SIG-M5 (cell line): Measurements from ENCODE around the gene DLG2.
"Not testable (repeated sequence)": the region's sequence is repeated elsewhere in the genome, so short reads cannot be mapped to it uniquely, and the experiment has no call there.

ENCODE experiments used
- DNase-seq: peaks from one replicate; lab custom pipeline; 2025; lab: John Stamatoyannopoulos, UW

DLG2 gene

DNA sequence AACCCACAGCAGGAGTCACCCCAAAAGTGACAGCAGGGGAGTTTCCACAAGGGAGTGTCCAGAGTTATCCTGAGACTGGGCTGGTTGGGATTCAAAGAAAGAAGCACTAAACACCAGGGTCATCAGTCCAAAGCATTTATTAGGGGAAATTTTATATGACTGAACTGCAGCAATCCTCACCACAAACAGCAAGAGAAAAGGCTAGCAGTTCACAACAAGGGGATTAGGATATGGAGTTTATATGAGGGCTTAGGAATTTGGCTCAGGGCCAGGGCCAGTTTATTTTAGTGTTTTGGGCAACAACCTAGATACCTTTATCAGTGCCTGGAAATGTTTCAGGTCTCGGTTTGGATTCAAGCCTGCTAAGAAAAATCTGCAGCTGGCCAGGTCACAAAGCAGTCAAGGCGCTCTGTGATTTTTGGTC is 16.1 kb upstream of the DLG2 start:
- no peak for DNase-seq

GRCh38 chr11:85634747-85635146 is 7.6 kb upstream of the DLG2 start:
- DNase-seq, result no peak

- no peak for DNase-seq
These were observed 1.7 kb upstream of the DLG2 start for GRCh38 chr11:85628771-85629341.

GRCh38 chr11:85627998-85628770 is 1.0 kb upstream of the DLG2 start, which contains the start of gene TMEM126B:
TMEM126B (plus strand) TSS chr11:85628593; CDS start chr11:85628608, 15 bp downstream.
- DNase-seq, result peak; percentile 74

DNA sequence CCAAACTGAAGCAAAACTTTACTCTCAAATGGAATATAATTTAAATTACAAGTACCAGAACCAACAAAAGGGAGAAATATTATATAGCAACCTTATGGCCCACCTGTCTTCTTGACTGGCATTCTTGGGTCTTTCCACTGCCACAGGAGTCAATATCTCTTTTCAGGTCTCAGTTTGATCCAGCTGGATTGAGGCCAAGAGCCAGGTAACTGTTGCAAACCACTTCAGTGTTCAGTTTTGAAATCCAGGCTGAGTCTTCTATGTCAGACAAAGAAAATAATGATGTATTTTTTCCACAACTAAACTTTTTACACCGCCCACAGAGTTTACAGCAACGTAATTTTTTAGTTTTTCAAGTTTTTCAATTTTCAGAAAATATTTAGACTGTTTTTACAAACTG is 648 bp downstream of the DLG2 start:
- DNase-seq, result no peak

DNA sequence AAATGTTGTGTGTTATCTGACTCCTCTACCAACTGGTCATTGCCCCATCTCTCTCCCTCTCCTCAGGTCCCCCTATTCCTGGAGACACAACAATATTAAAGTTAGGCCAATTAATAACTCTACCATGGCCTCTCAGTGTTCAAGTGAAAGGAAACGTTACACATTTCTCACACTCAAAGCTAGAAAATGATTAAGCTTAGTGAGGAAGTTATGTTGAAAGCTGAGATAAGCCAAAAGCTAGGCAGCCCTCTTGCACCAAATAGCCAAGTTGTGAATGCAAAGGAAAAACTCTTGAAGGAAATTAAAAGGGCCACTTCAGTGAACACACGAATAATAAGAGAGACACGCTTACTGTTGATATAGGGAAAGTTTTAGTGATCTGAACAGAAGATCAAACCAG is 6.9 kb downstream of the DLG2 start:
- no peak for DNase-seq

- DNase-seq, result no peak
These were observed 7.6 kb downstream of the DLG2 start for GRCh38 chr11:85619499-85619898.

DNA sequence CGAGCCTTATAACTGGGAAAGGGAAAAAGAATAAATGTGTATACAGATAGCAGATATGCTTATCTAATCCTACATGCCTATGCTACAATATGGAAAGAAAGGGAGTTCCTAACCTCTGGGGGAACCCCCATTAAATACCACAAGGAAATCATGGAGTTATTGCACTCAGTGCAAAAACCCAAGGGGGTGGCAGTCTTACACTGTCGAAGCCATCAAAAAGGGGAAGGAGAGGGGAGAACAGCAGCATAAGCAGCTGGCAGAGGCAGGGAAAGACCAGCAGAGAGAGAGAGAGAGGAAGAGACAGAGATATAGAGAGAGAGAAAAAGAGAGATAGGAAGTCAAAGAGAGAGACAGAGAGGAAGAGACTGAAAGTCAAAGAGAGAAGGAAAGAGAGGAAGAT is 15.5 kb downstream of the DLG2 start:
- not testable (repeated sequence) for DNase-seq

- DNase-seq, result not testable (repeated sequence)
These were observed 17.9 kb downstream of the DLG2 start for GRCh38 chr11:85609286-85609685.

- not testable (repeated sequence) for DNase-seq
These were observed 18.5 kb downstream of the DLG2 start for GRCh38 chr11:85608621-85609020.

DNA sequence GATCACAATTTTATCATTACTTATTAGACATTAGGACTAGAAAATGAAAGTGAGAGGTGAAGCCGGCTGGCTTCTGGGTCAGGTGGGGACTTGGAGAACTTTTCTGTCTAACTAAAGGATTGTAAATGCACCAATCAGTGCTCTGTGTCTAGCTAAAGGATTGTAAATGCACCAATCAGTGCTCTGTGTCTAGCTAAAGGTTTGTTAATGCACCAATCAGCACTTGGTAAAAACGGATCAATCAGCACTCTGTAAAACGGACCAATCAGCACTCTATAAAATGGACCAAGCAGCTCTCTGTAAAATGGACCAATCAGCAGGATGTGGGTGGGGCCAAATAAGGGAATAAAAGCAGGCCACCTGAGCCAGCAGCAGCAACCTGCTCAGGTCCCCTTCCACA is 20.9 kb downstream of the DLG2 start:
- DNase-seq, result not testable (repeated sequence)

- DNase-seq, result no peak
These were observed 23.9 kb downstream of the DLG2 start for GRCh38 chr11:85603220-85603619.

GRCh38 chr11:85602526-85603213 is 24.5 kb downstream of the DLG2 start:
- no peak for DNase-seq

GRCh38 chr11:85599083-85599482 is 28.1 kb downstream of the DLG2 start:
- DNase-seq, result no peak

- DNase-seq, result no peak
These were observed 30.3 kb downstream of the DLG2 start for GRCh38 chr11:85596886-85597285.

GRCh38 chr11:85595285-85595884 is 31.8 kb downstream of the DLG2 start:
- DNase-seq, result no peak

- DNase-seq, result no peak
These were observed 36.2 kb downstream of the DLG2 start for GRCh38 chr11:85590848-85591483.

DNA sequence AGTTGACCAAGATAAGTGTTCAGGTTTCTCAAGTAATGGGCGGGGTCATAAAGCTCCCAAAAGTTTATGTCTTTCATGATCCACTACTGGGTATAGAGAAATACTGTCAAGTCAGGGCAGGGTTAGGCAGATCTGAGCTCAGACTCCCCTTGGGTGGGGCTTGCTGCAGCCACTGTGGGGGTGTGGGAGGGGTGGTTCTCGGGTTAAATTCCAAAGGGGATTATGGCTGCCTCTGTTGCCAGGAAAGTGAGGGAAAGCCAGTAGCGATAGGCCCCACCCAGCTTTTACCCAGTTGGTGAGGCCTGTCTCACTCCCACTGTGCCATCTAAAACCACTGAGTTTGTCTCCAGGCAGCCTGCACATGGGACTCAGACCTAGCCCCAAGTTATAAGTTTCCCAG is 37.8 kb downstream of the DLG2 start:
- DNase-seq, result no peak

DNA sequence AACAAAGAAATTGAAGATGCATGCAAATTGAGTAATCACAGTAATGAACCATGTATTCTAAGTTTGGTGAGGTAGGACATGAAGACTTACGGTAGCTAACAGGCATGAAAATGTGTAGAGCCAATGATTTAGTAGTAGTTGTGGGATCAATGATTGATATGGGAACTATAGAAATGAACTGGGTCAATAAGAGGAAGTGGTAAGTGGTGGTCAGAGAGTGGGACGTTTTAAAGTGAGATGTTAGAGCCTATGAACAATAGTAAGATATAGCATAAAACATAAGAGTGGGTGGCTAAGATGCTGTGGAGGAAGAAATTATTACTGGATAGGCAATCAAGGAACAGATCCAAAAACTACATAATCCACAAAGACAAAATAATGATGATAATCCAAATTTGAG is 45.0 kb downstream of the DLG2 start:
- DNase-seq, result no peak

- DNase-seq, result no peak
These were observed 51.8 kb downstream of the DLG2 start for GRCh38 chr11:85575388-85575787.

GRCh38 chr11:85572056-85572455 is 55.1 kb downstream of the DLG2 start:
- no peak for DNase-seq

- no peak for DNase-seq
These were observed 57.6 kb downstream of the DLG2 start for GRCh38 chr11:85569525-85569924.
